ENCODE data around the gene CTRB1.

The CTRB1 gene

DNA sequence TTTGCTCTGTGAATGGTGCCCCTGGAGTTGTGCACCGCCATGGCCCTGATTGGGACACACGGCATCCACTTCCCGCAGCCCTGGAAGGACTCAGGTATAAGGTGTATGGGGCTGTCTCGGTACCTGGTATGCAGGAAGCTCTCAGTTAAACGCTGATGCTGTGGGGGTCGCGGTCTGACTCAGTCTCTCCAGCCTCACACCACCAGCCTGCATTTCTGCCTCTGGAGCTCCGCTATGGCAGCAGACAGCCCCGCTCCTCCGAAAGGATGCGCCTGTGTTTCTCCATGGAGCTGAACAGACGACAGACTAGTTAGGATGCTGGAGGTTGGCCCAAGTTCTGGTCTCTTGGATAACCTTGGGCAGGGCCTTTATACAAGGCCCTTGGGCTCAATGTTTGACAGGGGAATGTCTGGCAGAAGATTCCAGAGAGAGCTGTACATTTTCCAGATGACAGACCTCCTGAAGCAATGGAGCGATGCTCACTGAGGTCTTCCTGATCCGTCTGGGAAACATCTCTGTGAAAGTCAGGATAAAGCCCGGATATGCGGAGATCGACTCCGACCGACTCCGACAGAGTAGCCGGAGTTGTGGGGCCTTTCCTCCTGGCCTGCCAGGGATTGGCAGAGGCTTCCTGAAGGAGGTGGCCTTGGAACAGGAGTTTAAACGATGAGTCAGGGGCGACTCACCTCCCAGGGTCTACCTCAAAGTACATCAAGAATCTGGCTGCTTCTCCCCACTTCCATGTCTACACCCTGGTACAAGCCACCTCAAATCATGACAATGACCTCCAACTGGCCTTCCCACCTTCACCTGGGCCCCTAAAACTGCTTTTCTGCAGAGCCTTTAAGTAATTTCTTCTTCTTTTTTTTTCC, 54.5 kb downstream of the CTRB1 start:
- DNase-seq, result no peak
